ENCODE results near the gene ANKUB1.

ANKUB1 gene

GRCh38 chr3:149812165-149812605 is 19.8 kb upstream of the ANKUB1 start:
- intact Hi-C loops (cut with DNase I) = loop anchor here (5.0 to 10.0 kb wide), 2 partner anchors 60 to 93 kb away; partner anchors contain the start of gene COMMD2
- DNase-seq = peak in 2 of 10 donors; percentile 49 to 64

GRCh38 chr3:149810846-149811245 is 18.5 kb upstream of the ANKUB1 start:
- intact Hi-C loops (cut with DNase I) = loop anchor here (5.0 to 10.0 kb wide), 2 partner anchors 59 to 94 kb away; partner anchors contain the start of gene COMMD2
- no peak for DNase-seq

GRCh38 chr3:149809699-149810098 is 17.3 kb upstream of the ANKUB1 start:
- DNase-seq = no peak
- intact Hi-C loops (cut with DNase I) = loop anchor here (2.0 to 10.0 kb wide), 3 partner anchors 45 to 95 kb away; partner anchors contain the start of gene COMMD2

GRCh38 chr3:149808209-149808829 is 16.0 kb upstream of the ANKUB1 start:
- DNase-seq = peak; percentile 28 to 95 (median 74)
- intact Hi-C loops (cut with DNase I) = loop anchor here (2.0 kb wide), 1 partner anchor 44 kb away; no protein-coding TSS in a partner anchor

GRCh38 chr3:149806171-149806778 is 13.9 kb upstream of the ANKUB1 start:
- intact Hi-C loops (cut with DNase I) = no loop called here
- no peak for DNase-seq

- DNase-seq = no peak
- intact Hi-C loops (cut with DNase I) = no loop called here
Measured at GRCh38 chr3:149801639-149802038, 9.3 kb upstream of the ANKUB1 start.

GRCh38 chr3:149801195-149801594 is 8.8 kb upstream of the ANKUB1 start:
- intact Hi-C loops (cut with DNase I) = no loop called here
- DNase-seq = no peak

- intact Hi-C loops (cut with DNase I) = no loop called here
- no peak for DNase-seq
Measured at GRCh38 chr3:149800693-149801092, 8.3 kb upstream of the ANKUB1 start.

GRCh38 chr3:149796026-149796425 is 3.7 kb upstream of the ANKUB1 start:
- intact Hi-C loops (cut with DNase I) = no loop called here

GRCh38 chr3:149790698-149791097 is 1.7 kb downstream of the ANKUB1 start:
- intact Hi-C loops (cut with DNase I) = no loop called here
- DNase-seq = no peak

More at GRCh38 chr3:149796026-149796425, 3.7 kb upstream of the ANKUB1 start:
- DNase-seq = no peak

- no peak for DNase-seq
- intact Hi-C loops (cut with DNase I) = no loop called here
Measured at GRCh38 chr3:149790268-149790667, 2.1 kb downstream of the ANKUB1 start.

- intact Hi-C loops (cut with DNase I) = no loop called here
Measured at GRCh38 chr3:149784064-149784704, 8.2 kb downstream of the ANKUB1 start.

GRCh38 chr3:149783576-149783975 is 8.8 kb downstream of the ANKUB1 start:
- intact Hi-C loops (cut with DNase I) = no loop called here
- no peak for DNase-seq

More at GRCh38 chr3:149784064-149784704, 8.2 kb downstream of the ANKUB1 start:
- no peak for DNase-seq

- intact Hi-C loops (cut with DNase I) = no loop called here
- no peak for DNase-seq
Measured at GRCh38 chr3:149781741-149782140, 10.6 kb downstream of the ANKUB1 start.

GRCh38 chr3:149781211-149781610 is 11.1 kb downstream of the ANKUB1 start:
- intact Hi-C loops (cut with DNase I) = no loop called here
- no peak for DNase-seq

- intact Hi-C loops (cut with DNase I) = no loop called here
- no peak for DNase-seq
Measured at GRCh38 chr3:149777414-149778214, 14.7 kb downstream of the ANKUB1 start.

GRCh38 chr3:149776170-149776569 is 16.2 kb downstream of the ANKUB1 start:
- intact Hi-C loops (cut with DNase I) = no loop called here
- DNase-seq = no peak

GRCh38 chr3:149772861-149773260 is 19.5 kb downstream of the ANKUB1 start:
- DNase-seq = no peak
- intact Hi-C loops (cut with DNase I) = no loop called here

GRCh38 chr3:149771652-149772271 is 20.6 kb downstream of the ANKUB1 start:
- intact Hi-C loops (cut with DNase I) = no loop called here
- peak in 4 of 10 donors; percentile 21 to 44 (median 26) for DNase-seq

- intact Hi-C loops (cut with DNase I) = no loop called here
Measured at GRCh38 chr3:149770246-149770645, 22.1 kb downstream of the ANKUB1 start.

More at GRCh38 chr3:149770246-149770645, 22.1 kb downstream of the ANKUB1 start:
- DNase-seq = no peak

Data from posterior cingulate gyrus (tissue), 11 donors.